GM21367 (cell line): ENCODE measurements around the gene LPP.

ENCODE experiments used
- ATAC-seq: cut with Tn5 transposase; IDR thresholded peaks from one replicate; pipeline ENCODE4 v1.9.1; 2021; ENCODE audit not compliant: unreplicated experiment

Gene LPP

DNA sequence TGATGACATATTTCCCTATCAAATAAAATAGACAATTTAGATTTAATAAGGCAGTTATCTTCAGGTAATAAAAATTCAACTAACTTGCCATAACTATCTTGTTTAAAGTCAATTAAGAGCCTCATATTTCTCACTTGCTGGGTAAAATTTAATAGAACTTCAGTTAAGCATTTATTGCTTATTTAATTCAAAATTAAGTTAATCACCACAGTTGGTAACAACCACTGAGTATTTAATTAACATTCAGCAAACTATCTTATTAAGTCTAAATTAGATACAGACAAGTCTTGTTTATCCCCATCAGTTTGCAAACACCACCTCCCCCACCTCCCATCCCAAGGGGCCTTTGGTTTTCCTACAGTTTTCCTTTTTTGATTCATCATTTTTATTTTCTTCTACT, 14.7 kb downstream of the LPP start:
- ATAC-seq = no peak

DNA sequence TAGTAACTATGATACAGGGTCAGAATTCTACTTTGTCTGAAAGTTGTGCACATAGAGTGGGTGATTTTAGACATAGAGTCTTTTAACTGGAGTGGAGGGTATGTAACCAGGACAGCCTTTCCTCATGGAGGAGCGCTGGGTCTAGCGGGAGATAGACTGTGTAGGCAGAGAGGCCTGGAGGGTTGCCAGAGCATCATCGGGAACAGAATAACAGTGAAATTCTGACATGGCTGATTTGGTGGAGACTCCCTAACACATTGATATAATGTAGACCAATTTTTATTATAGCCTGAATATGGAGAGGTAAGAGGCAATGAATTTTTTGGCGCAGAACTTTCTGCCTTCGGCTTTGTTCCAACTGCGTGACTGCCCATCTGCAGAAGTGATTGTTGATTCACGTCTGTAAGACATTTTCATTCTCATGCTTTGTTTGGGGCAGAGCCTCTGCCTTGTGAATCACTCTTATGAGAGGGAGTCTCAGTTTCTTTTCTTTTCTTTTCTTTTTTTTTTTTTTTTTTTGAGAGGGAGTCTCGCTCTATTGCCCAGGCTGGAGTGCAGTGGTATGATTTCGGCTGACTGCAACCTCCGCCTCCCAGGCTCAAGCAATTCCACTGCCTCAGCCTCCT, 16.0 kb downstream of the LPP start:
- ATAC-seq = no peak

DNA sequence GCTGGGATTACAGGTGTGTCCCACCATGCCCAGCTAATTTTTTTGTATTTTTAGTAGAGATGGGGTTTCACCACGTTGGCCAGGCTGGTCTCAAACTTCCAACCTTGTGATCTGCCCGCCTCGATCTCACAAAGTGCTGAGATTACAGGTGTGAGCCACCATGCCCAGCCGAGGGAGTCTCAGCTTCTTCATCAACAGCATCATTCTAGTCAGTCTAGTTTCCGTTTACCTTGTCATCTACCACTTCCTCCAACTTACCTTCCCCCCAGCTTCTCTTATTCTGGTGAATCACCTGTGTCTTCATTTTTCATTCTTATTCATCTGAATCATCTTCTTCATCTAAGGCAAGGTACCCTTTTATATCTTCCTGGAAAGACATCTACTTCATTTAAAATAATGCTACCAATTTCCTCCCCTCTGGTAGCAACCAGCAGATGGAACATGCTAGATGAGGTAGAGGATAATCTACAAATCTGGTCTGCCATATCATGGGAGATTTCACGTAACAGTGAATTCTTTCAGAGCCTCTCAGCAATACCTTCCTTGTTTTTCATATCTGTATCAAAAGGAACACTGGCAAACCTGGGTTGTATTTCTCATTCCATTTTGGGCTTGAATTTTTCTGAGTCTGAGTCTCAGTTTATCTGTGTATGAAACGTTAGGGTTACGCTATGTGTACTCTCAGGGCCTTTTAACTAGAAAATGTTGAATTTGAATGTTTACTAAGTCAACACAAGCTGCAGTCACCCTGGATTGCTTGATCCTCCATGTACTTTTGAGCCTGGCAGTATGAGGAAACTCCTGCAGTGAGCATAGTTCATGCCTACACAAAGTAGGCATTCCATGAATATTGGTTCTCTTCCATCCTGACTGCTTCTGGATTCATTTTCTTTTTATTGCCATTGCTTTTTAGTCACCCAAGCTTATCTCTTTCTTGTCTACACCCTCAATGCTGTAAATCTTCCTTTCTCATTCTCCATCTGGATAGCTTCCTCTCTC, 16.8 kb downstream of the LPP start:
- ATAC-seq = no peak

DNA sequence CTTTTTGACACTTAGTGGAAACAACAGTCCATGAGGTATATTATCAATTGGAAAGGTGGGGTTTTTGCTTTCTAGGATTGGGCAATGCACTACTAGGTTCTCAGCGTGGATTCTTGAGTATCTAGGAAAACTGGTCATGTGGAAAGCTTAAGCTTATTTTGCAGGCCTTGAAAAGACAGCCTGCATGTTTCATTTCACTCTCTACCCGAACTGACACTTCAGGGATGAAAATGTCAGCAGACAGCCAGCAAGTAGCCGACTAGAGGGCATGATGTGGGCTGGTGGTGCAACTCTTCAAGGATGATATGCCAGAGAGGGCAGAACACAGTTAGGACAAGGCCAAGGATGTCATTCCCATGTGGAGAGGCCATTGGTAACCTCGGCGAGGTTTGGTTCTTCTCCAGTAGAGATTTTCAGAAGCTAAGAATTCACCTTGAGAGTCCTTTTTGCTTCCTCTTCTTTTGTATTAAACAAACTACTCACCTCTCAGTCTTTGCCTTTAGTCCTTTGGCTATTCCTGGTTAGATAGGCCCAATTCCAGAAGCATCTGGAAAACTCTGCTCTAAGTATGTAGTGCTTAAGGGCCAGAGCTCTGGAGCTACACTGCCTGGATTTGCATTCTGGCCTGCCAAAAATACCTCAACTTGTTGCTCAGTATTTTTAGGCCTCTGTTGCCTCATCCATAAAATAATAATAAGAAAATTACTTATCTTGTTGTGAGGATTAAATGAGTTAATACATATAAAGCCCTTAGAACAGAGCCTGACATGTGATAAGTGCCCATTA, 17.9 kb downstream of the LPP start:
- no peak for ATAC-seq

DNA sequence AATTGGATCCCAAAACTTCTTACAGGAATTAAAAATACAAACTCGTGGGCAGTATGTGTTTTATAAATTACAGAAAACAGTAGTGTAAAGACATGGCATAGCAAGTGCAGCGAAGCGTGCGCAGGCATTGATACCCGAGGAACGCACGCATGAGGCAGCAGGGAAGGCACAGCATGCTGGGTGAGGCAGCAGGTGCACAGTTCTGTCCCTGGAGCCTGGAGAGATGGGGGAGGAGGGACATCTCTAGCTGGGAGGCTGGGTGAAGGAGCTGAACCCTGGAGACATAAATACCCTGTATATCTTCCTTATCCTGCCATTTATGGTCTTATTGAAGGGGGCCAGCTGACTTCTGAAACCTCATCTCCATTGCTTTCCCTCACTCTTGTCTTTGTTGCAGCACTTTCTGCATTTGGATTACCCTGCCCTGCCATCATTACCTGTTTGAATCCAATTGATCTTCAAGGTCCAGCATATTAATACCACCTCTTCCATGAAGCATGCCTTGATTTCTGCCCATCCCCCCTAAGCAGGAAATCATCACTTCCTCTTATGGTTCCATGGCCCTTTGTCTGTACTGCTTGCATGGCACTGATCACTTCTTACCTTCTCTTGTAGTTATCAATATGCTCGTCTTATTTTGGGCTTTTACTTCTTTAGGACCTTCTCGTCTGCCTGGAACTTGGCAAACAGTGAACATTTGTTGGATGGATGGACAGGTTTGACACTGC, 20.5 kb downstream of the LPP start:
- ATAC-seq = no peak

DNA sequence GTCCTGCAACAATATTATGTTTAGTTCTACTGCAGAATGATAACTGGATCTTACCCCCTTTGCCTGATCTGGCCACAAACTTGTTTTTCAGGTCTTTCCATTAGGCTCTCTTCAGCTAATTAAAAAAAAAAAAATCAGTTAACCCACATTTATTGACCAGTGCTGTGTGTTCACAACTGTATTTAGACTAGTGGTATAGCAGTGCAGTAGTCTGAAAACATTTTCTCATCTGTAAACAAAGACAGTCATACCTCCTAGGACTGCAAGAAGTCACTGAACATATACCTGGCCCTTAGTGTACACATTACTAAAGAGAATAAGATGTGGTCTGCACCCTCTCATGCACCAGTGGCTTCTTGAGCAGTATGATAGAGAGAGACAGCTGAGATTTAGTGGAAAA, 22.5 kb downstream of the LPP start:
- no peak for ATAC-seq

DNA sequence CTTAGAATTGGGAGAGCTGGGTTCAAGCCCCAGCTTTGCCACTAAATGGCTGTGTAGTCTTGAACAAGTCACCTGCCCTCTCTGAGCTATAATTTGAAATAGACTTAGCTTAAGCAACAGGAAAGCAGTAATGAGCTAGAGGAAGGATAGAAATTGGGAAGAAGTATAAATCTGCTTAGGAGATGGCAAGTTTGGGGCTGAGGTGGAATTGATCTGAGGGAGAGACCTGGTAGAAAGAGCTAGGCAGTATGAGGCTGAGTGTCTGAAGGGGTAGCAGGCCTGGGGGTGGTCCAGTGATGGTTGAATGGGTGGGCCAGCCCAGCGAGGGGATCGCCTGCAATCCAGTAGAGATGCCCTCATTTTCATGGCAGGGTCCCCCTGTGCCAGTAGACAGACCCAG, 22.9 kb downstream of the LPP start:
- no peak for ATAC-seq

DNA sequence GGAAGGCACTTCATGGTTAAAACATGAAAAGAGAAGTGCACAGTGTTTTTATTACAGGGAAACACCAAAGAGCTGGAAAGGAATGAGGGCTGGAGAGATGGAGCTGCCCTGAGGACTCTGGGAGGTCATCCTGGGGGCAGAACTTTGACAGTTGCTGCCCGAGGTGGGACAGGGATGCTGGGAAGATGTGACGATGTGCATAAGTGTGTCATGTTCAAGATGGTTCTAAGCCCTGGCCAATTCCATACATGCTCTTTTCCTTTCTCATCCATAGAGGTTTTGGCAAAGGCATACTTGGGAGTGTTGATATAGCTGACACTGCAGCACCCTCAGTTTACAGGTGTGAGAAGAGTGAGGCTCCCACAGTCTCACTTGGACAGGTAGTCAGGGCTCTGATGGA, 23.8 kb downstream of the LPP start:
- ATAC-seq = no peak

DNA sequence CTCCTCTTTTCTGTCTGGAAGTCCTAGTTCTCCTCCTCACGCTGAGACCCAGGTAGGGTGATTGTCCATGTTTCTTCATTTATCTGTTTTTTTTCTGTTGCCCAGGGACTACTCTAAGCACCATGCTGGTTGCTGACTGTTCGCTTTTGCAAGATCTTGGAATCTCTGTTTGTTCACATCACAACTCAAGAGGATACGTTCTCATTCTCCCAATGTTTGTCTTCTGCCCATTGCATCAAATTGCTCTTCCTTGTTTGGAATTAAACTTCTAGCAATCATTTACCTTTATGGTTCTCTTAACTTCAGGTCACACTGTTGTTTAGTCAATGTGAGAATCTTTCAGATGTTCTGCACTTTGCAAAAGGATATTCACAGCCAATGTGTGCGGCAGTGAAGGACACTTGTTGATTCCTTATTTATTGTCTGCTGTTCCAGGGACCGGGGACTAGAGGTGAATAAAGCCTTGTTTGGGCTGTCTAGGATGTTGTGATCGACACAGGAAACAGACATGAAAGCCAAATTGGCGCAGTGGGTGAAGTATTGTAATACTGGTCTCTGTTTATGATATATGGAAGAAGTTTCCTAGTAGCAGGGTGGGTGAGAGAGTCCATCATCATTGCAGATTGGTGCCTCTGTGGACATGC, 24.5 kb downstream of the LPP start:
- ATAC-seq = no peak

DNA sequence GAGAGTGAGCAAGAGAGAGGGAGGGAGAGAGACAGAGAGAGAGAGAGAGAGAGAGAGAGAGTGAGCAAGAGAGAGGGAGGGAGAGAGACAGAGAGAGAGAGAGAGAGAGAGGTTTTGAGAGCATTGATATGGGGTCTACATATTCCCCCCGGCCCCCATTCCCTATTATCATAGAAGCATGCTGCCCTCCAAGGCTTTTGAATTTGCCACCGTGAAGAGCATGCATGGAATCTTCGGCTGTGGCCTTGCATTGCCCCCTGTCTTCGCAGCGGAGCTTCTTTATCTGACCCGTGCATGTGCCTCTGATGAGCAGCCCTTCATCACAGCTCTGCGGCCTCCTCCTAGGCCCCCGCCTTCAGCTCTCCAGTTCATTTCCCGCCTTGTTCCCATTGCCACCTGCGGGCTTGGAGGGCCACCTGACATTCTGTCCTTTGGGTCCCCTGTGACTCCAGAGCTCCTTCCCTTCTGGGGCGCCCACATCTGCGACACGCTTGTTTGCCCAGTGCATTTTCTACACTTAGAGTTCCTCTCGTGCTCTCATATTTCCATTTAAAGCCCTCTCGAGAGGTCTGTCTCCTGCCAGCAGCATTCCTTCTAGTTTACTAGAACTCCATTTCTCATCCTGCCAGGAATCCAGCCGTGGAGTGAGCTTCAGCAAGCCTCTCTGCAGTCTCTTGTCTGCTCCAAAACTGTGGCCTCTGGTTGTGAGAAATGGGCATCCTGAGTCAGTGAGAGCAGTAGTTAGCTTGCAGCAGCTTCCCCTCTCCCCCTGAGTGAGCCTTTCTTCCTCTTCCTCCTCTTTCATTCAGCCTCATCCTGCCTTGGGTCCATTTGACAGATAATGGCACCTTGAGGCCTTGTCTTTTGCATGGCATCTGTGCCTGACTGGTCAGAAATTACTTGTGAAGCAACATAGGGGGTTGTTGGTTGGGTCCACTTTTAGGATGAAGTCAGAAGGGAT, 25.3 kb downstream of the LPP start:
- ATAC-seq = no peak

DNA sequence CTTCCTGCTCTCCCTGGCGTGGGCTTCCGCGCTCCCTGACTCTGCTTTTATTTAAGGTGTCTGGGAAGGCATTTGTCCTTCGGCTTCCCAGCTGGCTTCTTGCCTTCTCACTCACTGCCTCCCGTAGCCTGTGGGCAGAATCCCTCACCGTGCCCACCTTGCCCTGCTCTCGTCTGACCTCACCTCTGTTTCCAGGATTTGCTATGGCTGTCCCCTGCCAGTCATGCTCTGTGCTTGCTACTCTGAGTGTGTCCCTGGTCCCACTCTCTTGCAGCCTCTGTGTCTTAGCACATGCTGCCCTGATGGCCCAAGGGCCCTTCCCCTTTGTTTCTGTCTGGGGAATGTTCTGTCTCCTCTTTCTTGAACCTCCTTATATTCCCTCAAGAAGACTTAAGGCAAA, 26.2 kb downstream of the LPP start:
- no peak for ATAC-seq

DNA sequence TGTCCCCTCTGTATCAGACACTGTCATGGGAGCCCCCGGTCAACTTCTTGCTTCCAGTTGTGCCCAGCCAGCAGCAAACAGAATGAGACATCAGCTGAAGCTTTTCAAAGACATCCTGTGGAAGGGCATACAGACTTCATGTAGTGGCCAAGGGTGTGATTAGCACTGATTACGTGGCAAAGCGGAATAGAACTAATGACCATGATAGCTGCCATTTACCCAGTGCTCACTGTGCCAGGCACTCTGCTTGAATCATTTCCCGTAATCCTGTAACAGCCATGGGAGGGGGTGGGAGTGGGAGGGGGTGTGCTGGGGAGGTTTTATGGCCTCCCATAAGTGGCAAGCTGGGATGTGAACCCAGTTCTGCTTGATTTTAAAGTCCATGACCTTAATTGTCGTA, 29.5 kb downstream of the LPP start:
- no peak for ATAC-seq

DNA sequence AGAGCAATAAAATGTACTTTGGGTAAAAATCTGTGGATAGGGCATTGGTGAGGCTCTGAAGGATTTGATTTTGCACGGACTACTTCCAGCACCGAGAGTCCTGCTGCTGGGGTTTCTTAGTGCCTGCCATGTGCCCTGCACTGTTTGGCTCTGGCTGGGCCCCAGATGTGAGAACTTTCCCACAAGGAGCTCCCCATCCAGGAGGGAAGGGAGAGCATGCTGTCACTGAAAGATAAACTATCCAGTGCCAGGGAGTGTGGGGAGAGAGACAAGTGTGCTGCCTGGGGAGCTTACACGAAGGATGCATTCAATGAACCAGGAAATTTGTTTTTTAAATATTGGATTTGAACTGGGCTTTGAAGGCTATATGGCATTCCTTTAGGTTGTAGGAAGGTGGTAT, 30.2 kb downstream of the LPP start:
- no peak for ATAC-seq

DNA sequence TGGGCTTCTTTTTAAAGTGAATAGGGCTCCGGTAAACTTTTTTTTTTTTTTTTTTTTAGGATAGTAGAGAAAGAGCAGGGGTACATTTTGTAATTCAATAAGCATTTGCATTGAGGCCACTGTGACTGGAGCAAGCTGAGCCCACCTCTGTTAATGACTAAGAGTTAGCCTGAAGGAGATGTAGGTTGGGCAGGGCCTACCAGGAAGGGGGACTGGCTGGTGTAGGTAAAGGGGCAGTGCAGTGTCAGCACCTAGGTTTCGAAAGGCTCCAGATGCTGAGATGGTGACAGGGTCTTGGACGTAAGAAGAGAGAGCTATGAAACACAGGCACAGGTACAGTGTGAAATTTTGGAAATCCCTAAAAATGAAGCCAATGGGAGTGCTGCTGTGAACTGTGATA, 30.7 kb downstream of the LPP start:
- ATAC-seq = no peak

DNA sequence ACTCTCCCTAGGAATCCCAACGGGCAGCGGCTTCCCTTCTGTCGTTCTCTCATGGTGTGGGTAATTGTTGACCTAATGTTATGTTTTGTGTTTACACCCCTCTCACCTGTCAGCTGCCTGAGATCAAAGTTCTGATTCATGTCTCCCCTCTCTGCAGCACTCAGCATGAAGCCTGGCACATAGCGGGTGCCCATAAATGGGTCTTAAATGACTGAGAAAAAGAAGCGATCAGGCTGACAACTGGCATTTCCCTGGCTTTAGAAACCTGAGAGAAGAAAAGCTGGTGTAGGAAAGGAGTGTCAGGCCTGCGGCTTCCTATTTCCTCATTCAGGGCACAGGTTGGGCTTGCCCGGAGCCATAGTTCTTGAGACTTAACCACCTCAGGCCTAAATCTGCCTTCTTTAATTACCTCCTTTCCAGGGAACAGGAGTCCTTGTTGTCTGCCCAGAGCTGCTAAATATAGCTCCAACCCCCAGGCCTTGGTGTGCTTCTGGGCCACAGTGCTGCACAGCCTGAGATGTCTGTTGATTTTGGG, 31.8 kb downstream of the LPP start:
- no peak for ATAC-seq

DNA sequence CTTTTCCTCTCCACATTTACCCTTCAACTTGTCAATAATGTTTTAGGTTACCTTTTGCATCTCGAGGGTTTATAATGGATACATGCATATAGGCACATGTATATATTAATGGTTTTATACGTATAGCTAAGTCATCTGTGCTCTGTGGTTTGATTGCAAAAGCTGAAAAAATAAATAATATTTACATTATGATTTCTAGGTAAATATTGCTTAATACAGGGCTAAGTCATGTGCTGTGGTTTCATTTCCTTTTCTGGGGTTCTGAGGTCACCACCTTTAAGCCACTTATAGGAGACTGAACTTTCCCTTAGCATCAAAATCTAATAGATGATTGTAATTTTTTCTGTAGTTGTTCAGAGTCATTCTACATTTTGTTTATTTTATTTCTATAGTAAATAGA, 33.1 kb downstream of the LPP start:
- ATAC-seq = no peak

DNA sequence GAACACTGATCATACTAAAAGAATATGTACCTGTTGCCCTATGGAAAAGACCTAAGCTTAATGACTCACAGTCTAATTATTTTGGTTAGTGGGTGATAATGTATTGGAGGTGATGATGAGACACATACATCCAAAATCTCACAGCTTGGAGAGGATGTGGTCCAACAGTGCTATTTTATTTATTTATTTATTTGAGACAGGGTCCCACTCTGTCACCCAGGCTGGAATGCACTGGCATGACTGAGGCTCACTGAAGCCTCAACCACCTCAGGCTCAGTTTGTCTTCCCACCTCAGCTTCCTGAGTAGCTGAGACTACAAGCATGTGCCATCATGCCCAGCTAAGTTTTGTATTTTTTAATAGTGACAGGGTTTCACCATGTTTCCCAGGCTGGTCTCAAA, 35.0 kb downstream of the LPP start:
- no peak for ATAC-seq

DNA sequence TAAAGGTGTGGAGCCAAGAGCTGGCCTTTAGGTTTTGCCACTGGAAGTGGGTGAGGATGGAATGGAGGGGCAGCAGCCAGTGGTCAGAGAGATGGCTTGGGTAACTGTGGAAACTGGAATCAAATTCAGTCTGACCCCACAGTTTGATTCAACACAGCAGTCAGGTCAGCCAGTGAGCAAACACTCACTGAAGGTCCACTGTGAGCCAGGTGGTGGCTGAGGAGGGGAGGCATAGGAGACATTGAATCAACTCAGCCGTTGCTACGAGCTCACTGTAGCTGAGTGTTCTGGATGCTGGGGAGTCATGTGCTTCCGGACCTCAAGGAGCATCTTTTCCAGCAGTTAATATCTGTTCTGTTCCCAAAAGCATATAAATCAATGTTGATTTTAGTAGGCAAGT, 37.5 kb downstream of the LPP start:
- no peak for ATAC-seq

DNA sequence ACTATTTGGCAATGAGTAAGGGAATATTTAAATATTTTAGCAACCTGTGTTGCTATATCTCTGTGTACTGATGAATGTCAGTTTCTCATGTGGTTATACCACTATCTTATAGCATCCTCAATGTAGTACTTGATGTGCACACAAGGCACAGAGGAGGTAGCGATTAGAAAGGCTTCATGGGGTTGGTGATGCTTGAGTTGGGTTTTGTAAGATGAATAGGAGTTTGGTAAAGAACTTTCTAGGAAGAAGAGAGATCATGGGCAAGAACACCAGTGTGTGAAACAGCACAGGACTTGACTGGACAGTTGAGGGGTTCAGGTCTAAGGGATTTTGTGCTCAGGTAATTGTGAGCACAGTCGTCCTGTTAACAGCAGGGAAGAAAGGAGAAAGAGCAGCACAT, 38.1 kb downstream of the LPP start:
- no peak for ATAC-seq
